ENCODE results near the gene PLS1. TPM values are rescaled to one million over a fixed set of nuclear protein-coding genes. Genes with fewer than 3 reads are reported as not detected.

PLS1 gene
- polyA plus RNA-seq, 1 of the 3 experiments (the other 2 are of a cell fraction), result 2.9 TPM

DNA sequence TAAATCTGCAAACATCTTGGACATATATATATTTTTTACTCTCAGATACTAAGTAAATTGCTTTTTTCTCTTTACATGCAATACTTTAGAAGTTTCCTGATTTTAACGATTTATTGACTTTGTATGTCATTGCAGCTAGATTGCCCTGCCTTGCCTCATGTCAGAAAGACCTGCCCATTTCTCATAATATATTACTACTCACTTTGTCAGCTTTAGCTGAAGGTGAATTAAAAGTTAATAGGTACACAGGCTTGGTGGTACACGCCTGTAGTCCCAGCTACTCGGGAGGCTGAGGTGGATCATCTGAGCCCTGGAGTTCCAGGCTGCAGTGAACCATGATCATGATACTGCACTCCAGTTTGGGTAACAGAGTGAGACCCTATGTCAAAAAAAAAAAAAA, 52.8 kb downstream of the PLS1 start:
- 98% methylated on average over 3 of the region's 3 CpGs for WGBS (ENCODE audit: low lambda C conversion rate)
- Histone ChIP-seq H2AFZ (ENCODE audit: low read depth) (no peak overlapping the region), H3K27ac (ENCODE audit: low read depth in 2 of 2, low read length in 1 of 2) (no peak overlapping the region), H3K9ac (no peak overlapping the region), H3K36me3 (replicated peaks in 1 of 2; ENCODE audit: control insufficient read depth in 1 of 2, insufficient read depth in 2 of 2, low read length in 1 of 2) (no peaks in the 10 kb centered on the region), H4K20me1 (ENCODE audit: insufficient read depth) (no peaks in the 10 kb centered on the region), H3K9me3 (no peaks in the 10 kb centered on the region), H3K4me3 (ENCODE audit: low read depth in 2 of 2, low read length in 1 of 2) (no peak overlapping the region), H3K4me1 (ENCODE audit: control insufficient read depth in 1 of 2, insufficient read depth in 2 of 2, low read depth in 1 of 2, low read length in 1 of 2) (peaks cover 0 to 13% of the 10 kb centered on the region in 2 experiments; a peak in 2 of 4 replicates), H3F3A (replicated peaks; ENCODE audit: insufficient read depth) (peaks cover 8% of the 10 kb centered on the region), H3K4me2 (no peak overlapping the region), H3K9me2 (no peaks in the 10 kb centered on the region), H3K27me3 (ENCODE audit: insufficient read depth) (no peaks in the 10 kb centered on the region), H3K79me2 (ENCODE audit: insufficient read depth) (no peaks in the 10 kb centered on the region)
- no peak for DNase-seq
- ChIA-PET POLR2A (no interaction called here), CTCF (interaction anchor here (0.8 kb wide), 1 partner anchor 47 kb away, joined by 4 read pairs; no protein-coding TSS in a partner anchor)
- no peak for TF ChIP-seq FOXM1 (IDR thresholded peaks at IDR 0.05; ENCODE audit: low read depth)
- no peak for TF ChIP-seq EP300 (IDR thresholded peaks at IDR 0.05; ENCODE audit: borderline replicate concordance in 1 of 2, low read depth in 1 of 2, low read length in 1 of 2)
- no peak for TF ChIP-seq MEF2A (IDR thresholded peaks at IDR 0.05; ENCODE audit: borderline replicate concordance, low read depth)
- TF ChIP-seq, protein P1, sequence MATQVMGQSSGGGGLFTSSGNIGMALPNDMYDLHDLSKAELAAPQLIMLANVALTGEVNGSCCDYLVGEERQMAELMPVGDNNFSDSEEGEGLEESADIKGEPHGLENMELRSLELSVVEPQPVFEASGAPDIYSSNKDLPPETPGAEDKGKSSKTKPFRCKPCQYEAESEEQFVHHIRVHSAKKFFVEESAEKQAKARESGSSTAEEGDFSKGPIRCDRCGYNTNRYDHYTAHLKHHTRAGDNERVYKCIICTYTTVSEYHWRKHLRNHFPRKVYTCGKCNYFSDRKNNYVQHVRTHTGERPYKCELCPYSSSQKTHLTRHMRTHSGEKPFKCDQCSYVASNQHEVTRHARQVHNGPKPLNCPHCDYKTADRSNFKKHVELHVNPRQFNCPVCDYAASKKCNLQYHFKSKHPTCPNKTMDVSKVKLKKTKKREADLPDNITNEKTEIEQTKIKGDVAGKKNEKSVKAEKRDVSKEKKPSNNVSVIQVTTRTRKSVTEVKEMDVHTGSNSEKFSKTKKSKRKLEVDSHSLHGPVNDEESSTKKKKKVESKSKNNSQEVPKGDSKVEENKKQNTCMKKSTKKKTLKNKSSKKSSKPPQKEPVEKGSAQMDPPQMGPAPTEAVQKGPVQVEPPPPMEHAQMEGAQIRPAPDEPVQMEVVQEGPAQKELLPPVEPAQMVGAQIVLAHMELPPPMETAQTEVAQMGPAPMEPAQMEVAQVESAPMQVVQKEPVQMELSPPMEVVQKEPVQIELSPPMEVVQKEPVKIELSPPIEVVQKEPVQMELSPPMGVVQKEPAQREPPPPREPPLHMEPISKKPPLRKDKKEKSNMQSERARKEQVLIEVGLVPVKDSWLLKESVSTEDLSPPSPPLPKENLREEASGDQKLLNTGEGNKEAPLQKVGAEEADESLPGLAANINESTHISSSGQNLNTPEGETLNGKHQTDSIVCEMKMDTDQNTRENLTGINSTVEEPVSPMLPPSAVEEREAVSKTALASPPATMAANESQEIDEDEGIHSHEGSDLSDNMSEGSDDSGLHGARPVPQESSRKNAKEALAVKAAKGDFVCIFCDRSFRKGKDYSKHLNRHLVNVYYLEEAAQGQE (IDR thresholded peaks at IDR 0.05; ENCODE audit: low read depth, low read length), result no peak

DNA sequence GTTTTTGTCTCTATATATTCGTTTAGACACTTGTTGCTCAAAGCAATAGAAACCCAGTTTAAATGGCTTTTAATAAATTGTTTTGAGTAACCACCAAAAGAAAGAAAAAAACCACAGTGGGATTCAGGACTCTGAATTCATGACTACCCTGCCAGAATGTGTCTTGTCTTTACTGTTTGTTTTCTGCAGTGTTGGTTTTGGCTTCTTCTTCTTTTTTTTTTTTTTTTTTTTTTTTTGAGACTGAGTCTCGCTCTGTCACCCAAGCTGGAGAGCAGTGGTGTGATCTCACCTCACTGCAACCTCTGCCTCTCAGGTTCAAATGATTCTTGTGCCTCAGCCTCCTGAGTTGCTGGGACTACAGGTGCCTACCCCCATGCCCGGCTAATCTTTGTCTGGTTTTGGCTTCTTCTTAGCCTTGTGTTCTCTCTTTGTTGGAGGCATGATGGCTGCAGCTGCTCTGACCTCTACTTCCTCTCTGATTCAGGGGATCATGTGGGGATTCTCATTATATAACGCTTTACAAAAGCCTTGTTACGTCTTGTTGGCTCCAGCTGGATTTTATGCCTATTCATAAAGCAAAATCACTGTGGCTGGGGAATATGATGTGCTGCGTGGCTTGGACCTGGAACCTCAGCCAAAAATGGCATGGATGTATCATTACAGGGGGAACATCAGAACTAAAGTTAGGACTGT, 54.0 kb downstream of the PLS1 start:
- Histone ChIP-seq H4K20me1 (ENCODE audit: insufficient read depth) (no peaks in the 10 kb centered on the region), H3F3A (replicated peaks; ENCODE audit: insufficient read depth) (peaks cover 6% of the 10 kb centered on the region), H3K27me3 (ENCODE audit: insufficient read depth) (no peaks in the 10 kb centered on the region), H3K9ac (no peak overlapping the region), H3K4me2 (no peak overlapping the region), H3K36me3 (replicated peaks in 1 of 2; ENCODE audit: control insufficient read depth in 1 of 2, insufficient read depth in 2 of 2, low read length in 1 of 2) (no peaks in the 10 kb centered on the region), H2AFZ (ENCODE audit: low read depth) (no peak overlapping the region), H3K9me2 (no peaks in the 10 kb centered on the region), H3K4me1 (ENCODE audit: control insufficient read depth in 1 of 2, insufficient read depth in 2 of 2, low read depth in 1 of 2, low read length in 1 of 2) (peaks cover 0 to 11% of the 10 kb centered on the region in 2 experiments; a peak in 2 of 4 replicates), H3K79me2 (ENCODE audit: insufficient read depth) (no peaks in the 10 kb centered on the region), H3K9me3 (no peaks in the 10 kb centered on the region), H3K4me3 (ENCODE audit: low read depth in 2 of 2, low read length in 1 of 2) (no peak overlapping the region), H3K27ac (ENCODE audit: low read depth in 2 of 2, low read length in 1 of 2) (no peak overlapping the region)
- WGBS (ENCODE audit: low lambda C conversion rate), result 66% methylated on average over 6 of the region's 6 CpGs
- ChIA-PET POLR2A (no interaction called here), CTCF (no interaction called here)
- DNase-seq, result no peak
- TF ChIP-seq TAF1 (IDR thresholded peaks at IDR 0.05; ENCODE audit: borderline replicate concordance, low read depth, low read length) (no peak), NRF1 (IDR thresholded peaks at IDR 0.05; ENCODE audit: low read depth, low read length) (no peak)
- TF ChIP-seq, protein P2, sequence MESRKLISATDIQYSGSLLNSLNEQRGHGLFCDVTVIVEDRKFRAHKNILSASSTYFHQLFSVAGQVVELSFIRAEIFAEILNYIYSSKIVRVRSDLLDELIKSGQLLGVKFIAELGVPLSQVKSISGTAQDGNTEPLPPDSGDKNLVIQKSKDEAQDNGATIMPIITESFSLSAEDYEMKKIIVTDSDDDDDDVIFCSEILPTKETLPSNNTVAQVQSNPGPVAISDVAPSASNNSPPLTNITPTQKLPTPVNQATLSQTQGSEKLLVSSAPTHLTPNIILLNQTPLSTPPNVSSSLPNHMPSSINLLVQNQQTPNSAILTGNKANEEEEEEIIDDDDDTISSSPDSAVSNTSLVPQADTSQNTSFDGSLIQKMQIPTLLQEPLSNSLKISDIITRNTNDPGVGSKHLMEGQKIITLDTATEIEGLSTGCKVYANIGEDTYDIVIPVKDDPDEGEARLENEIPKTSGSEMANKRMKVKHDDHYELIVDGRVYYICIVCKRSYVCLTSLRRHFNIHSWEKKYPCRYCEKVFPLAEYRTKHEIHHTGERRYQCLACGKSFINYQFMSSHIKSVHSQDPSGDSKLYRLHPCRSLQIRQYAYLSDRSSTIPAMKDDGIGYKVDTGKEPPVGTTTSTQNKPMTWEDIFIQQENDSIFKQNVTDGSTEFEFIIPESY (IDR thresholded peaks at IDR 0.05; ENCODE audit: borderline replicate concordance, low read depth), result no peak

All from SK-N-SH (cell line).